SH-SY5Y (cell line): ENCODE data around the gene SIL1.

Source experiments
- GATA2 ChIP-seq: IDR thresholded peaks from 2 replicates; pipeline ENCODE4 v1.6.1; 2011; ENCODE audit warnings: mild to moderate bottlenecking, low read depth, low read length
- GATA3 ChIP-seq: IDR thresholded peaks from 2 replicates; pipeline ENCODE4 v1.6.1; 2011; ENCODE audit warnings: low read depth, mild to moderate bottlenecking, low read length, moderate library complexity

Gene SIL1

GRCh38 chr5:138966236-138966985 lies 231.8 kb downstream of the SIL1 start:
- no peak for TF ChIP-seq GATA3
- no peak for TF ChIP-seq GATA2

- TF ChIP-seq GATA3, result no peak
- TF ChIP-seq GATA2, result no peak
These were observed 232.5 kb downstream of the SIL1 start for GRCh38 chr5:138965626-138966025.

GRCh38 chr5:138964647-138965201 lies 233.4 kb downstream of the SIL1 start:
- no peak for TF ChIP-seq GATA2
- no peak for TF ChIP-seq GATA3

- TF ChIP-seq GATA2 (no peak), GATA3 (no peak)
These were observed 234.3 kb downstream of the SIL1 start for GRCh38 chr5:138963763-138964371.

- TF ChIP-seq GATA3 (no peak), GATA2 (no peak)
These were observed 235.4 kb downstream of the SIL1 start for GRCh38 chr5:138962614-138963370.

GRCh38 chr5:138961729-138962128 lies 236.4 kb downstream of the SIL1 start:
- TF ChIP-seq GATA2 (no peak), GATA3 (no peak)

- TF ChIP-seq GATA2 (no peak), GATA3 (no peak)
These were observed 236.9 kb downstream of the SIL1 start for GRCh38 chr5:138961221-138961620.

GRCh38 chr5:138960145-138960692 lies 237.9 kb downstream of the SIL1 start:
- TF ChIP-seq GATA2 (no peak), GATA3 (no peak)

- no peak for TF ChIP-seq GATA2
- no peak for TF ChIP-seq GATA3
These were observed 241.4 kb downstream of the SIL1 start for GRCh38 chr5:138956801-138957200.

GRCh38 chr5:138955671-138956295 lies 242.4 kb downstream of the SIL1 start:
- TF ChIP-seq GATA3 (no peak), GATA2 (no peak)

GRCh38 chr5:138955013-138955660 lies 243.0 kb downstream of the SIL1 start:
- TF ChIP-seq GATA3 (no peak), GATA2 (no peak)

- TF ChIP-seq GATA3 (no peak), GATA2 (no peak)
These were observed 243.7 kb downstream of the SIL1 start for GRCh38 chr5:138954257-138955012.
